ENCODE measurements around the gene DLGAP4. TPM values are rescaled to one million over a fixed set of nuclear protein-coding genes. Genes with fewer than 3 reads are reported as not detected.

The DLGAP4 gene
- total RNA-seq, 1 donor from 2014 or later, result 77.3 TPM

DNA sequence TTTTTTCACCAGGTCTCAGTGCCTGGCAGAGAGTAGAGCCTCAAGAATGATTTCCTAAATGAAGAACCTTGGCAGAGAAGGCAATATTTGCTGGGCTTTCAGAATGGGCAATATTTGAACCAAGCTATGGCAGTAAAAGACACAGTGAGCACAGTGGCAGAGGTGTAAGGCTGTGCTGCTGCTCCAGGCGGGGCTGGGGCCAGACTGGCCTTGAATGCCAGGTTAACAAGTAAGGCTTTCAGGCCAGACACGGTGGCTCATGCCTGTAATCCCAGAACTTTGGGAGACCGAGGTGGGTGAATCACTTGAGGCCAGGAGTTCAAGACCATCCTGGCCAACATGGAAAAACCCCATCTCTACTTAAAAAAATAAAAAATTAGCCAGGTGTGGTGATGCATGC lies 226.7 kb downstream of the DLGAP4 start:
- Histone ChIP-seq H3K27me3 (no peaks in the 10 kb centered on the region), H3K27ac (no peak overlapping the region), H3K36me3 (peaks cover 0 to 8% of the 10 kb centered on the region in 2 donors), H3K4me1 (no peaks in the 10 kb centered on the region), H3K4me3 (no peak overlapping the region), H3K9me3 (no peaks in the 10 kb centered on the region)
- TF ChIP-seq POLR2A (IDR thresholded peaks at IDR 0.05) (no peak), POLR2AphosphoS5 (IDR thresholded peaks at IDR 0.05; ENCODE audit: insufficient read depth in 1 of 2, low read depth in 1 of 2) (no peak)
- TF ChIP-seq, protein P1, sequence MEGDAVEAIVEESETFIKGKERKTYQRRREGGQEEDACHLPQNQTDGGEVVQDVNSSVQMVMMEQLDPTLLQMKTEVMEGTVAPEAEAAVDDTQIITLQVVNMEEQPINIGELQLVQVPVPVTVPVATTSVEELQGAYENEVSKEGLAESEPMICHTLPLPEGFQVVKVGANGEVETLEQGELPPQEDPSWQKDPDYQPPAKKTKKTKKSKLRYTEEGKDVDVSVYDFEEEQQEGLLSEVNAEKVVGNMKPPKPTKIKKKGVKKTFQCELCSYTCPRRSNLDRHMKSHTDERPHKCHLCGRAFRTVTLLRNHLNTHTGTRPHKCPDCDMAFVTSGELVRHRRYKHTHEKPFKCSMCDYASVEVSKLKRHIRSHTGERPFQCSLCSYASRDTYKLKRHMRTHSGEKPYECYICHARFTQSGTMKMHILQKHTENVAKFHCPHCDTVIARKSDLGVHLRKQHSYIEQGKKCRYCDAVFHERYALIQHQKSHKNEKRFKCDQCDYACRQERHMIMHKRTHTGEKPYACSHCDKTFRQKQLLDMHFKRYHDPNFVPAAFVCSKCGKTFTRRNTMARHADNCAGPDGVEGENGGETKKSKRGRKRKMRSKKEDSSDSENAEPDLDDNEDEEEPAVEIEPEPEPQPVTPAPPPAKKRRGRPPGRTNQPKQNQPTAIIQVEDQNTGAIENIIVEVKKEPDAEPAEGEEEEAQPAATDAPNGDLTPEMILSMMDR (IDR thresholded peaks at IDR 0.05), result no peak
- intact Hi-C loops (cut with DNase I), result no loop called here
- no peak for DNase-seq (ENCODE audit: extremely low spot score in 2 of 2)

DNA sequence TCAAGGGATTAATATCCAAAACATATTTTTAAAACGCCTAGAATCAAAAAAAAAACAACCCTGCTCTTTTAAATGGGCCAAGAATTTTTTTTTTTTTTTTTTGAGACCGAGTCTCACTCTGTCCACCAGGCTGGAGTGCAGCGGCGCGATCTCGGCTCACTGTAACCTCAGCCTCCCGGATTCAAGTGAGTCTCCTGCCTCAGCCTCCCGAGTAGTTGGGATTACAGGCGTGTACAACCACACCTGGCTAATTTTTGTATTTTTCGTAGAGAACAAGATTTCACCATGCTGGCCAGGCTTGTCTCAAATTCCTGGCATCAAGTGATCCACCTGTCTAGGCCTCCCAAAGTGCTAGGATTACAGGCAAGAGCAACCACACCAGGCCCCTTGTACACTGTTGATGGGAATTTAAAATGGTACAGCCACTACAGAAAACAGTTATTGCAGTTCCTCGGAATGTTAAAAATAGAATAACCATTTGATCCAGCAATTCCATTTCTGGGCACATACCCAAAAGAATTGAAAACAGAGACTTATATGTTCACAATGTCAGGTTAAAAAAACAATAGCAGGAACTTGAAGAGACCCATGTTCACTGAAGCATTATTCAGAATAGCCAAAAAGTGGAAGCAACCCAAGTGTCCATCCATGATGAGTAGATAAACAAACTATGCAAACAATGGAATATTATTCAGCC lies 232.0 kb downstream of the DLGAP4 start:
- Histone ChIP-seq H3K9me3 (no peaks in the 10 kb centered on the region), H3K27ac (peak overlapping the region; percentile 37)

DNA sequence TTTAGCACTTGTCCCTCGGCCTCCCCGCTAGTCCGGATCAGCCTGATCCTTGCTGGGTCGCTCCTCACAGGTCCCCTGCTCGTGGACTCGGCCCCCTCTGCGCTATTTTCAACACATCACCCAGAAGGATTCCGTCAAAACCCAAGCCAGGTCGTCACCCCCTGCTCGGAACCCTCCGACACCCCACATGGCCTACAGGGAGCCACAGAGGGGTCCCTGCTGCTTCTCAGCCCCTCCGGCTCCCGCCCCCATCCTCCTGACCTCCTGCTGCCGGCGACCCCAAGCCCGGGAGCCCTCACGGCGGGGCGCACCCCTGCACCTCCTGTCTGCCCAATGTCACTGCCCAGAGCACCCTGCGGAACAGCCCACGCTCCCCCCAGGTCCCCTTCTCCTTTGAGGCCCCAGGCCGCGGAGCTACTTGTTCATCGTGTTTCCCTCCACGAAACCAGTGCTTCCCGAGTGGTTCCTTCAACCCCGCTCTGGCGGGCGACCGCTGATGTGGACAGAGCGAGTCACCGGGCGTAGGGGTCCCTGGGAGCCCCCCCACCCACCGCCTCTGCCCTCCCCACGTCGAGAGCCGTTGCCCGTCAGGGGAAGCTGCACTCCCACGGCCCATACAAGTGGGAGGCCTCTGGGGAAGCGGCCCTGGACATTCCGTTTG lies 234.5 kb downstream of the DLGAP4 start:
- intact Hi-C loops (cut with DNase I), result loop anchor here (5.0 kb wide), 1 partner anchor 78 kb away; no protein-coding TSS in a partner anchor
- Histone ChIP-seq H3K27me3 (no peaks in the 10 kb centered on the region), H3K9me3 (no peaks in the 10 kb centered on the region), H3K27ac (peak overlapping the region; percentile 94), H3K4me1 (peaks cover 34% of the 10 kb centered on the region), H3K36me3 (no peaks in the 10 kb centered on the region), H3K4me3 (peak overlapping the region; percentile 62 to 77)
- no peak for TF ChIP-seq POLR2A (IDR thresholded peaks at IDR 0.05)
- TF ChIP-seq, protein P1 (IDR thresholded peaks at IDR 0.05), result no peak
- no peak for TF ChIP-seq POLR2AphosphoS5 (IDR thresholded peaks at IDR 0.05; ENCODE audit: insufficient read depth in 1 of 2, low read depth in 1 of 2)
- DNase-seq (ENCODE audit: extremely low spot score in 2 of 2), result no peak

More for the DNA sequence above, 232.0 kb downstream of the DLGAP4 start:
- intact Hi-C loops (cut with DNase I), result no loop called here
- DNase-seq (ENCODE audit: extremely low spot score in 2 of 2), result no peak
- Histone ChIP-seq H3K4me1 (peaks cover 16% of the 10 kb centered on the region), H3K36me3 (no peaks in the 10 kb centered on the region), H3K4me3 (no peak overlapping the region), H3K27me3 (no peaks in the 10 kb centered on the region)
- TF ChIP-seq POLR2A (IDR thresholded peaks at IDR 0.05) (no peak), POLR2AphosphoS5 (IDR thresholded peaks at IDR 0.05; ENCODE audit: insufficient read depth in 1 of 2, low read depth in 1 of 2) (peak in 1 of 2 donors; percentile 38)

DNA sequence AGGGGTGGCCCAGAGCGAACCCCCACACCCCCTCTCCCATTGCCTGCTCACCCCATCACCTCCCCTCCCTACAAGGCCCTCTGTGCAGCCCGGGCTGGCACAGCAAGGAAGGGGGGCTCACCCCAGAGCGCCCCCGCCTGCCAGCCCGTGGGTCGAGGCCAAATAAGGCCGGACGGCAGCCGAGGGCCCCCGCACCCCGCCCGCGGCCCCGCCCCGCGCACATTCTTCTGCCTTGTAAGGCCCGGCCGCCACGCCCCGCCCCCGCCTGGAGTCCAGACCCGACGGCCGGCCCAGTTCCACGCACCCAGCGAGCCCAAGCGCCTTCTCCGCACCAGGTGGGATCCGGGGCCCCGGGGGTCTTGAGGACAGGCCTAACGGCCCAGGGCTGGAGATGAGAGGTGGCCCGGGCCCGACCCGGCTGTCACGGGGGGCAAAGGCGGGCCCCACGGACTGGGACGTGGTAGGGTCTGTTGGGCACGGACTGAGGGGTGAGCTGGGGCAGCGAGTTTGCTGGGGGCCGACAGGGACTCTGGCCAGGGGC lies 235.2 kb downstream of the DLGAP4 start, which contains the start of gene MYL9:
TSS of gene MYL9 (plus strand) at position 293 of the 541 bp plus-strand sequence. CDS start 3,366 bp downstream, outside the sequence.
- peak in 1 of 2 donors; percentile 88 for TF ChIP-seq POLR2AphosphoS5 (IDR thresholded peaks at IDR 0.05; ENCODE audit: insufficient read depth in 1 of 2, low read depth in 1 of 2)
- TF ChIP-seq POLR2A (IDR thresholded peaks at IDR 0.05), result peak in 1 of 2 donors; percentile 50
- TF ChIP-seq, protein P1 (IDR thresholded peaks at IDR 0.05), result no peak
- H3K36me3 ChIP-seq, result no peaks in the 10 kb centered on the region
- peak within 1 kb of the TSS; percentile 94 for H3K27ac ChIP-seq
- H3K27me3 ChIP-seq, result no peaks in the 10 kb centered on the region
- intact Hi-C loops (cut with DNase I), result loop anchor here (5.0 kb wide), 1 partner anchor 79 kb away; no protein-coding TSS in a partner anchor
- peak within 1 kb of the TSS; percentile 62 to 77 for H3K4me3 ChIP-seq
- peaks cover 34% of the 10 kb centered on the region for H3K4me1 ChIP-seq
- no peak for DNase-seq (ENCODE audit: extremely low spot score in 2 of 2)
- no peaks in the 10 kb centered on the region for H3K9me3 ChIP-seq

- Histone ChIP-seq H3K9me3 (no peaks in the 10 kb centered on the region), H3K27ac (peak overlapping the region; percentile 94), H3K36me3 (no peaks in the 10 kb centered on the region), H3K4me1 (peaks cover 34% of the 10 kb centered on the region), H3K4me3 (peak overlapping the region; percentile 62 to 77), H3K27me3 (no peaks in the 10 kb centered on the region)
- DNase-seq (ENCODE audit: extremely low spot score in 2 of 2), result no peak
- no peak for TF ChIP-seq POLR2A (IDR thresholded peaks at IDR 0.05)
- TF ChIP-seq, protein P1 (IDR thresholded peaks at IDR 0.05), result peak; percentile 6 to 51 (median 32)
- TF ChIP-seq POLR2AphosphoS5 (IDR thresholded peaks at IDR 0.05; ENCODE audit: insufficient read depth in 1 of 2, low read depth in 1 of 2), result no peak
- intact Hi-C loops (cut with DNase I), result loop anchor here (5.0 kb wide), 1 partner anchor 80 kb away; no protein-coding TSS in a partner anchor
Measured at GRCh38 chr20:36541768-36542488, 235.8 kb downstream of the DLGAP4 start.
